Body of pancreas (tissue), 4 donors: ENCODE results near the gene PVALEF.

Source experiments
- POLR2A ChIP-seq, 3 donors: fragments of 450-650 bp; IDR thresholded peaks; one replicate each; pipeline ENCODE4 v1.6.1; 2016; ENCODE audit warnings: antibody characterized with exemption in 3 of 3, mild to moderate bottlenecking in 2 of 3
- TF ChIP-seq, protein P1 (sequence below), 7 experiments: fragments of 450-650 bp in 4 of 7; fragments of 200-600 bp in 3 of 7; sonication (generic) in 3 of 7; IDR thresholded peaks; one replicate each; pipeline ENCODE4 v1.5.1; 2016 to 2019; ENCODE audit warnings: antibody characterized with exemption in 7 of 7

DNA sequence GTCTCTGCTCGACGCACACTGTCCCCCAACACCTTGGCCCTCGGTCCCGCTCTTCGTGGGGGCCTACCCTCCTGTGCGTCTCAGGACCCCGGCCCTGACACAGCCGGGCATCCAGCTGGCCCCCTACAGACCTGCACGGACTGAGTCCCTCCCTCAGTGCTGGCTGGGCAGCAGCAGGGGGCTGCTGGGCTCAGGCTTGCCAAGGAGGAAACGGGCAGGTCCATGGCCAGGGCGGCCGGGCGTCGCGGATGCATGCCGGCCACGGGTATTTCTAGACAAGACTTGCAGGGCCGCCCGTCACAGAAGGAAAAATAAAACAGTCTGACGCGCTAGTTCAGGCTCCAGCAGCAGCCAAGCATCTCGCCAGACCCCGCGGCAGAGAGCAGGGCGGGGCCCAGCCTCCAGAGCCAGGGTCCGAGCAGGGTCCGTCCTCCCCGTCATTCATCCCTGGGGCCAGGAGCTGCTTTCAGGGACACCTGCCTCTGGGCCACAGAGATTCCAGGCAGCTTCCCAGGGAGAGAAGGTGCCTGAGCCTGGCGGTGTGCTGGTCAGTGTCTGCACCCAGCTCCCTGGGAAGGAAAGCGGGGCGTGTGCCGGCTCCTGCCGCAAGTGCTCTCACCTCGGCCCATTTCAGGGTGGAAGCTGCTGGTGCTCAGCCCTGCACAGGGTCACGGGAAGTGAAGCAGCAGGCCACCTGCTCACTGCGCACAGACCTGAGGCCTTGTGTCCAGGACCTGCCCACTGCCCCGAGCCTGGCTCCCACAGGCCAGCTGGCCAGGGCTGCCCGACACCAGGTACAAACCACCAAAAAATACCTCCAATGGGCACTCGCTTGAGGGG, 7.2 kb upstream of the PVALEF start:
- TF ChIP-seq, protein P1, sequence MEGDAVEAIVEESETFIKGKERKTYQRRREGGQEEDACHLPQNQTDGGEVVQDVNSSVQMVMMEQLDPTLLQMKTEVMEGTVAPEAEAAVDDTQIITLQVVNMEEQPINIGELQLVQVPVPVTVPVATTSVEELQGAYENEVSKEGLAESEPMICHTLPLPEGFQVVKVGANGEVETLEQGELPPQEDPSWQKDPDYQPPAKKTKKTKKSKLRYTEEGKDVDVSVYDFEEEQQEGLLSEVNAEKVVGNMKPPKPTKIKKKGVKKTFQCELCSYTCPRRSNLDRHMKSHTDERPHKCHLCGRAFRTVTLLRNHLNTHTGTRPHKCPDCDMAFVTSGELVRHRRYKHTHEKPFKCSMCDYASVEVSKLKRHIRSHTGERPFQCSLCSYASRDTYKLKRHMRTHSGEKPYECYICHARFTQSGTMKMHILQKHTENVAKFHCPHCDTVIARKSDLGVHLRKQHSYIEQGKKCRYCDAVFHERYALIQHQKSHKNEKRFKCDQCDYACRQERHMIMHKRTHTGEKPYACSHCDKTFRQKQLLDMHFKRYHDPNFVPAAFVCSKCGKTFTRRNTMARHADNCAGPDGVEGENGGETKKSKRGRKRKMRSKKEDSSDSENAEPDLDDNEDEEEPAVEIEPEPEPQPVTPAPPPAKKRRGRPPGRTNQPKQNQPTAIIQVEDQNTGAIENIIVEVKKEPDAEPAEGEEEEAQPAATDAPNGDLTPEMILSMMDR (IDR thresholded peaks at IDR 0.05), result no peak
- no peak for TF ChIP-seq POLR2A (IDR thresholded peaks at IDR 0.05)
